B cell (primary cell): ENCODE measurements around the gene AMH. TPM values are rescaled to one million over a fixed set of nuclear protein-coding genes. Genes with fewer than 3 reads are reported as not detected.

Experiments used
- ATAC-seq: fragments of 200-7000 bp; cut with Tn5 transposase; one replicate; pipeline ENCODE4 v1.10.0; 2021; ENCODE audit warnings: low read depth, mild to moderate bottlenecking, moderate number of reproducible peaks, moderate library complexity
- CTCF ChIA-PET: fragments of 350-600 bp; sonication (Branson Sonifier 250); formaldehyde crosslinking; loops from one replicate; lab custom pipeline; 2021; ENCODE audit warnings: antibody characterized with exemption, inconsistent platforms; lab: Charles Lee
- POLR2A ChIA-PET: fragments of 350-600 bp; sonication (Branson Sonifier 250); formaldehyde crosslinking; loops from one replicate; lab custom pipeline; 2021; ENCODE audit warnings: antibody characterized with exemption; lab: Charles Lee
- DNase-seq: peaks from one replicate; pipeline ENCODE4 v3.0.0; 2013
- H2AFZ ChIP-seq: 2 replicates; pipeline ENCODE4 v1.6.1; 2012; ENCODE audit warnings: mild to moderate bottlenecking, low read depth, low read length; ENCODE audit not compliant: insufficient read depth, poor library complexity, severe bottlenecking
- H3K27ac ChIP-seq, 2 donors: 1 replicate in 1 of 2; 2 replicates in 1 of 2; pipeline ENCODE4 v1.5.1; 2012 to 2013; ENCODE audit warnings: low read length in 2 of 2, mild to moderate bottlenecking in 2 of 2, moderate library complexity in 1 of 2
- H3K27me3 ChIP-seq, 4 experiments: fragments of 200-600 bp in 1 of 4; sonication (generic) in 1 of 4; replicated peaks in 1 of 4; 1 replicate in 2 of 4; 2 replicates in 2 of 4; pipeline versions ENCODE4 v1.6.1 to v1.7.0; 2013 to 2016; ENCODE audit warnings: low read length in 3 of 4, mild to moderate bottlenecking in 2 of 4, mixed read lengths in 1 of 4, moderate library complexity in 1 of 4; ENCODE audit not compliant: insufficient read depth in 4 of 4, control insufficient read depth in 3 of 4; ENCODE audit errors: control extremely low read depth in 1 of 4
- H3K36me3 ChIP-seq, 2 experiments: replicated peaks in 1 of 2; 1 replicate in 1 of 2; 2 replicates in 1 of 2; pipeline versions ENCODE4 v1.6.1 to v1.7.1; 2013; ENCODE audit warnings: low read length in 1 of 2; ENCODE audit not compliant: insufficient read depth in 2 of 2, control insufficient read depth in 1 of 2; ENCODE audit errors: control extremely low read depth in 1 of 2, extremely low read depth in 1 of 2
- H3K4me1 ChIP-seq, 2 donors: fragments of 200-600 bp in 1 of 2; sonication (generic) in 1 of 2; 1 replicate in 1 of 2; 2 replicates in 1 of 2; pipeline versions ENCODE4 v1.5.1 to v1.6.1; 2013 to 2017; ENCODE audit warnings: low read length in 2 of 2; ENCODE audit not compliant: control insufficient read depth in 2 of 2, insufficient read depth in 2 of 2
- H3K4me2 ChIP-seq: replicated peaks from 2 replicates; pipeline ENCODE3; 2012; ENCODE audit warnings: mild to moderate bottlenecking, low read depth, low read length; ENCODE audit not compliant: poor library complexity, severe bottlenecking
- H3K4me3 ChIP-seq, 5 experiments: fragments of 200-600 bp in 1 of 5; sonication (generic) in 1 of 5; 1 replicate in 3 of 5; 2 replicates in 2 of 5; pipeline versions ENCODE4 v1.5.1 to v1.7.0; 2011 to 2016; ENCODE audit warnings: low read length in 4 of 5, mild to moderate bottlenecking in 4 of 5, low read depth in 2 of 5, control low read depth in 1 of 5, moderate library complexity in 1 of 5; ENCODE audit not compliant: insufficient read depth in 1 of 5; ENCODE audit errors: control extremely low read depth in 1 of 5, extremely low read depth in 1 of 5
- H3K79me2 ChIP-seq: fragments of 200-600 bp; sonication (generic); one replicate; pipeline ENCODE4 v1.6.0; 2016; ENCODE audit warnings: low read length; ENCODE audit not compliant: control insufficient read depth, insufficient read depth
- H3K9ac ChIP-seq: fragments of 200-600 bp; sonication (generic); 2 replicates; pipeline ENCODE4 v1.6.1; 2017; ENCODE audit warnings: mild to moderate bottlenecking, low read length, moderate library complexity
- H3K9me3 ChIP-seq, 3 donors: one replicate each; pipeline versions ENCODE4 v1.6.1 to v1.7.1; 2013; ENCODE audit warnings: low read length in 2 of 3; ENCODE audit not compliant: control insufficient read depth in 2 of 3, insufficient read depth in 1 of 3; ENCODE audit errors: control extremely low read depth in 1 of 3
- H4K20me1 ChIP-seq: 2 replicates; pipeline ENCODE4 v1.6.0; 2012; ENCODE audit warnings: mild to moderate bottlenecking, low read length; ENCODE audit not compliant: insufficient read depth, control insufficient read depth, poor library complexity, severe bottlenecking
- H3K27ac Mint-ChIP-seq: one replicate; pipeline ENCODE4 v1.8.0; 2021; ENCODE audit warnings: mixed read lengths
- H3K27me3 Mint-ChIP-seq: one replicate; pipeline ENCODE4 v1.8.0; 2021; ENCODE audit warnings: mixed read lengths
- H3K4me1 Mint-ChIP-seq: one replicate; pipeline ENCODE4 v1.8.0; 2021; ENCODE audit warnings: mixed read lengths
- H3K4me3 Mint-ChIP-seq: one replicate; pipeline ENCODE4 v1.8.0; 2021; ENCODE audit warnings: mixed read lengths
- H3K9me3 Mint-ChIP-seq: one replicate; pipeline ENCODE4 v1.8.0; 2022; ENCODE audit warnings: mixed read lengths; ENCODE audit not compliant: insufficient read depth
- CTCF ChIP-seq: fragments of 200-600 bp; IDR thresholded peaks from one replicate; pipeline ENCODE4 v1.8.0; 2022; ENCODE audit warnings: antibody characterized with exemption, mild to moderate bottlenecking
- EZH2 ChIP-seq: IDR thresholded peaks from 2 replicates; pipeline ENCODE4 v1.6.1; 2012; ENCODE audit warnings: borderline replicate concordance, low read depth, mild to moderate bottlenecking, moderate library complexity, low read length; ENCODE audit not compliant: insufficient read depth, poor library complexity, severe bottlenecking
- WGBS: methylation state at CpG from one replicate; pipeline ENCODE4 v1.1.5; 2013; ENCODE audit warnings: missing lambda C conversion rate; ENCODE audit not compliant: insufficient coverage; 5-methylcytosine and 5-hydroxymethylcytosine counted together
- intact Hi-C: fragments of 100-400 bp; cut with micrococcal nuclease; formaldehyde crosslinking; loops from one replicate; pipeline ENCODE4 v1.10.0; 2022
- polyA plus RNA-seq: library from polyadenylated mRNA; depleted of rRNA; stranded (reverse); fragments of >200 nt; gene quantifications from 2 replicates; pipeline ENCODE4 v1.2.3, GENCODE V29; 2012
- total RNA-seq, 2 donors: library from RNA; stranded (reverse); fragments of 120-200 nt in 1 of 2; gene quantifications; 1 replicate in 1 of 2; 2 replicates in 1 of 2; pipeline versions ENCODE4 v1.2.3 to v1.2.4, GENCODE V29; 2013 to 2022

The AMH gene
- total and polyA plus RNA-seq, 2 donors (not counting 1 experiment from before 2014, with no cell fraction given): 1.5 to 4.5 TPM

GRCh38 chr19:2226051-2226839, 22.9 kb upstream of the AMH start:
- CTCF ChIA-PET: interaction anchor here (0.5 to 0.8 kb wide), 3 partner anchors 39 to 484 kb away, joined by 3 read pairs; no protein-coding TSS in a partner anchor
- no peaks in the 10 kb centered on the region for H3K27me3 Mint-ChIP-seq

More at GRCh38 chr19:2226051-2226839, 22.9 kb upstream of the AMH start:
- ATAC-seq (no peak), DNase-seq (no peak)
- Mint-ChIP-seq H3K4me1 (peaks cover 36% of the 10 kb centered on the region), H3K9me3 (no peaks in the 10 kb centered on the region), H3K27ac (peak overlapping the region; percentile 10), H3K4me3 (no peak overlapping the region)
- Histone ChIP-seq H3K79me2 (peaks cover 22% of the 10 kb centered on the region), H3K9ac (no peak overlapping the region), H3K4me2 (no peak overlapping the region), H3K27me3 (no peaks in the 10 kb centered on the region), H3K4me1 (peaks cover 16 to 40% of the 10 kb centered on the region in 2 donors), H3K9me3 (no peaks in the 10 kb centered on the region), H3K4me3 (no peak overlapping the region), H2AFZ (no peak overlapping the region), H4K20me1 (peaks cover 26% of the 10 kb centered on the region), H3K36me3 (peaks cover 0 to 57% of the 10 kb centered on the region in 2 experiments), H3K27ac (no peak overlapping the region)
- POLR2A ChIA-PET: interaction anchor here (0.7 to 1.4 kb wide), 2 partner anchors 10 to 168 kb away, joined by 4 read pairs; no protein-coding TSS in a partner anchor
- TF ChIP-seq CTCF (no peak), EZH2 (no peak)
- WGBS: 96% methylated on average over 56 of the region's 59 CpGs
- intact Hi-C loops: no loop called here
